ENCODE data around the gene MTERF4. TPM values are rescaled to one million over a fixed set of nuclear protein-coding genes. Genes with fewer than 3 reads are reported as not detected.

MTERF4 gene
- total and polyA plus RNA-seq, 10 of the 15 experiments (the other 5 are each of a cell fraction or from before 2014, with no cell fraction given) = 36.7 to 69.1 (median 45.5) TPM

GRCh38 chr2:241129086-241129871 lies 27.2 kb upstream of the MTERF4 start (continued):
- TF ChIP-seq BMI1 (IDR thresholded peaks at IDR 0.05; ENCODE audit: borderline replicate concordance) (no peak), RAD51 (IDR thresholded peaks at IDR 0.05) (no peak), SMC3 (IDR thresholded peaks at IDR 0.05; ENCODE audit: borderline replicate concordance, low read length) (no peak), POLR2A (IDR thresholded peaks at IDR 0.05; ENCODE audit: low read depth, low read length) (no peak; the same call in 1 of the 2 replicates), HDAC6 (IDR thresholded peaks at IDR 0.05; ENCODE audit: unreplicated experiment) (no peak), TARDBP (IDR thresholded peaks at IDR 0.05; ENCODE audit: borderline replicate concordance) (no peak), CBFB (IDR thresholded peaks at IDR 0.05; ENCODE audit: low read depth) (peak; percentile 51; the same call in 1 of the 2 replicates), MEF2A (IDR thresholded peaks at IDR 0.05; ENCODE audit: insufficient read depth, low read depth, low read length) (0 out of 2 replicates have a peak, but pooled peaks have one; percentile 10), FOXM1 (IDR thresholded peaks at IDR 0.05; ENCODE audit: low read depth, low read length) (peak; percentile 16; the same call in 1 of the 2 replicates), TCF12 (IDR thresholded peaks at IDR 0.05; ENCODE audit: low read depth, low read length) (peak; percentile 76; the same call in 1 of the 2 replicates), JUNB (IDR thresholded peaks at IDR 0.05) (no peak), HSF1 (IDR thresholded peaks at IDR 0.05; ENCODE audit: low read depth, low read length) (no peak), BHLHE40 (IDR thresholded peaks at IDR 0.05; ENCODE audit: borderline replicate concordance in 1 of 2, low read depth in 2 of 2, low read length in 1 of 2) (peak; percentile 85 to 89), EGR1 (IDR thresholded peaks at IDR 0.05; ENCODE audit: borderline replicate concordance in 1 of 2, low read depth in 2 of 2, low read length in 2 of 2) (no peak), RELA (IDR thresholded peaks at IDR 0.05; ENCODE audit: borderline replicate concordance, partially characterized antibody) (peak; percentile 13), NFXL1 (IDR thresholded peaks at IDR 0.05; ENCODE audit: borderline replicate concordance) (no peak)
- TF ChIP-seq, protein P1, sequence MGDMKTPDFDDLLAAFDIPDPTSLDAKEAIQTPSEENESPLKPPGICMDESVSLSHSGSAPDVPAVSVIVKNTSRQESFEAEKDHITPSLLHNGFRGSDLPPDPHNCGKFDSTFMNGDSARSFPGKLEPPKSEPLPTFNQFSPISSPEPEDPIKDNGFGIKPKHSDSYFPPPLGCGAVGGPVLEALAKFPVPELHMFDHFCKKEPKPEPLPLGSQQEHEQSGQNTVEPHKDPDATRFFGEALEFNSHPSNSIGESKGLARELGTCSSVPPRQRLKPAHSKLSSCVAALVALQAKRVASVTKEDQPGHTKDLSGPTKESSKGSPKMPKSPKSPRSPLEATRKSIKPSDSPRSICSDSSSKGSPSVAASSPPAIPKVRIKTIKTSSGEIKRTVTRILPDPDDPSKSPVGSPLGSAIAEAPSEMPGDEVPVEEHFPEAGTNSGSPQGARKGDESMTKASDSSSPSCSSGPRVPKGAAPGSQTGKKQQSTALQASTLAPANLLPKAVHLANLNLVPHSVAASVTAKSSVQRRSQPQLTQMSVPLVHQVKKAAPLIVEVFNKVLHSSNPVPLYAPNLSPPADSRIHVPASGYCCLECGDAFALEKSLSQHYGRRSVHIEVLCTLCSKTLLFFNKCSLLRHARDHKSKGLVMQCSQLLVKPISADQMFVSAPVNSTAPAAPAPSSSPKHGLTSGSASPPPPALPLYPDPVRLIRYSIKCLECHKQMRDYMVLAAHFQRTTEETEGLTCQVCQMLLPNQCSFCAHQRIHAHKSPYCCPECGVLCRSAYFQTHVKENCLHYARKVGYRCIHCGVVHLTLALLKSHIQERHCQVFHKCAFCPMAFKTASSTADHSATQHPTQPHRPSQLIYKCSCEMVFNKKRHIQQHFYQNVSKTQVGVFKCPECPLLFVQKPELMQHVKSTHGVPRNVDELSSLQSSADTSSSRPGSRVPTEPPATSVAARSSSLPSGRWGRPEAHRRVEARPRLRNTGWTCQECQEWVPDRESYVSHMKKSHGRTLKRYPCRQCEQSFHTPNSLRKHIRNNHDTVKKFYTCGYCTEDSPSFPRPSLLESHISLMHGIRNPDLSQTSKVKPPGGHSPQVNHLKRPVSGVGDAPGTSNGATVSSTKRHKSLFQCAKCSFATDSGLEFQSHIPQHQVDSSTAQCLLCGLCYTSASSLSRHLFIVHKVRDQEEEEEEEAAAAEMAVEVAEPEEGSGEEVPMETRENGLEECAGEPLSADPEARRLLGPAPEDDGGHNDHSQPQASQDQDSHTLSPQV (IDR thresholded peaks at IDR 0.05) = 0 out of 2 replicates have a peak, but pooled peaks have one; percentile 5
- TF ChIP-seq, protein P2, sequence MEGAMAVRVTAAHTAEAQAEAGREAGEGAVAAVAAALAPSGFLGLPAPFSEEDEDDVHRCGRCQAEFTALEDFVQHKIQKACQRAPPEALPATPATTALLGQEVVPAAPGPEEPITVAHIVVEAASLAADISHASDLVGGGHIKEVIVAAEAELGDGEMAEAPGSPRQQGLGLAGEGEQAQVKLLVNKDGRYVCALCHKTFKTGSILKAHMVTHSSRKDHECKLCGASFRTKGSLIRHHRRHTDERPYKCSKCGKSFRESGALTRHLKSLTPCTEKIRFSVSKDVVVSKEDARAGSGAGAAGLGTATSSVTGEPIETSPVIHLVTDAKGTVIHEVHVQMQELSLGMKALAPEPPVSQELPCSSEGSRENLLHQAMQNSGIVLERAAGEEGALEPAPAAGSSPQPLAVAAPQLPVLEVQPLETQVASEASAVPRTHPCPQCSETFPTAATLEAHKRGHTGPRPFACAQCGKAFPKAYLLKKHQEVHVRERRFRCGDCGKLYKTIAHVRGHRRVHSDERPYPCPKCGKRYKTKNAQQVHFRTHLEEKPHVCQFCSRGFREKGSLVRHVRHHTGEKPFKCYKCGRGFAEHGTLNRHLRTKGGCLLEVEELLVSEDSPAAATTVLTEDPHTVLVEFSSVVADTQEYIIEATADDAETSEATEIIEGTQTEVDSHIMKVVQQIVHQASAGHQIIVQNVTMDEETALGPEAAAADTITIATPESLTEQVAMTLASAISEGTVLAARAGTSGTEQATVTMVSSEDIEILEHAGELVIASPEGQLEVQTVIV (IDR thresholded peaks at IDR 0.05; ENCODE audit: borderline replicate concordance, partially characterized antibody) = no peak
- TF ChIP-seq, protein P3, sequence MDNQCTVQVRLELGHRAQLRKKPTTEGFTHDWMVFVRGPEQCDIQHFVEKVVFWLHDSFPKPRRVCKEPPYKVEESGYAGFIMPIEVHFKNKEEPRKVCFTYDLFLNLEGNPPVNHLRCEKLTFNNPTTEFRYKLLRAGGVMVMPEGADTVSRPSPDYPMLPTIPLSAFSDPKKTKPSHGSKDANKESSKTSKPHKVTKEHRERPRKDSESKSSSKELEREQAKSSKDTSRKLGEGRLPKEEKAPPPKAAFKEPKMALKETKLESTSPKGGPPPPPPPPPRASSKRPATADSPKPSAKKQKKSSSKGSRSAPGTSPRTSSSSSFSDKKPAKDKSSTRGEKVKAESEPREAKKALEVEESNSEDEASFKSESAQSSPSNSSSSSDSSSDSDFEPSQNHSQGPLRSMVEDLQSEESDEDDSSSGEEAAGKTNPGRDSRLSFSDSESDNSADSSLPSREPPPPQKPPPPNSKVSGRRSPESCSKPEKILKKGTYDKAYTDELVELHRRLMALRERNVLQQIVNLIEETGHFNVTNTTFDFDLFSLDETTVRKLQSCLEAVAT (IDR thresholded peaks at IDR 0.05) = no peak
